GM12878 (cell line): ENCODE measurements around the gene KCNS3. TPM values are rescaled to one million over a fixed set of nuclear protein-coding genes. Genes with fewer than 3 reads are reported as not detected.

Experiments used
- ATAC-seq: fragments of 200-7000 bp; cut with Tn5 transposase; 3 replicates; pipeline ENCODE4 v1.9.1; 2020; ENCODE audit warnings: mild to moderate bottlenecking, moderate library complexity
- BruUV-seq: library from RNA; stranded (reverse); fragments of 400-500 nt; replicated peaks from 2 replicates; lab custom pipeline; 2021; lab: Mats Ljungman, UMichigan
- CTCF ChIA-PET: fragments of 300-600 bp; sonication (Branson Sonifier 250); formaldehyde crosslinking; extraction: SDS; loops from one replicate; lab custom pipeline; 2021; ENCODE audit warnings: inconsistent platforms; lab: Yijun Ruan, JAX
- POLR2A ChIA-PET: fragments of 350-600 bp; formaldehyde crosslinking; extraction: SDS; loops from one replicate; lab custom pipeline; 2021; ENCODE audit warnings: inconsistent platforms; lab: Charles Lee
- RAD21 ChIA-PET: fragments of 300-600 bp; sonication (Branson Sonifier 250); formaldehyde crosslinking; loops from one replicate; lab custom pipeline; 2023; ENCODE audit warnings: antibody characterized with exemption; ENCODE audit not compliant: unreplicated experiment; lab: Charles Lee
- SMC1A ChIA-PET: fragments of 300-600 bp; sonication (Branson Sonifier 250); formaldehyde crosslinking; loops from one replicate; lab custom pipeline; 2023; ENCODE audit not compliant: unreplicated experiment, uncharacterized antibody; lab: Charles Lee
- DNase-seq: peaks from one replicate; pipeline ENCODE4 v3.0.0-alpha.2; 2011; ENCODE audit warnings: low read depth, low spot score
- FAIRE-seq: peaks from 3 replicates; lab custom pipeline; 2011; peaks lifted over from hg19 to GRCh38; lab: Jason Lieb, UNC
- H2AFZ ChIP-seq: 2 replicates; pipeline ENCODE4 v1.6.0; 2011; ENCODE audit warnings: low read depth, low read length, control low read depth; ENCODE audit not compliant: control insufficient read depth
- H3K27ac ChIP-seq: 2 replicates; pipeline ENCODE4 v1.5.1; 2011; ENCODE audit warnings: control low read depth; ENCODE audit not compliant: control insufficient read depth, insufficient read depth
- H3K27me3 ChIP-seq, 2 experiments: replicated peaks in 1 of 2; 2 replicates each; pipeline versions ENCODE4 v1.6.0 to v1.6.1; 2011; ENCODE audit warnings: low read length in 1 of 2; ENCODE audit not compliant: control insufficient read depth in 2 of 2, insufficient read depth in 2 of 2
- H3K36me3 ChIP-seq, 2 experiments: 2 replicates each; pipeline ENCODE4 v1.5.1; 2011; ENCODE audit warnings: low read length in 1 of 2; ENCODE audit not compliant: control insufficient read depth in 2 of 2, insufficient read depth in 2 of 2
- H3K4me1 ChIP-seq: 2 replicates; pipeline ENCODE4 v1.6.1; 2011; ENCODE audit warnings: mild to moderate bottlenecking, low read length, moderate library complexity, mixed read lengths; ENCODE audit not compliant: control insufficient read depth, insufficient read depth
- H3K4me2 ChIP-seq: 2 replicates; pipeline ENCODE4 v1.6.0; 2011; ENCODE audit warnings: control low read depth; ENCODE audit not compliant: control insufficient read depth, insufficient read depth
- H3K4me3 ChIP-seq: fragments of 200-600 bp; sonication (generic); 2 replicates; pipeline ENCODE4 v1.5.1; 2016
- H3K79me2 ChIP-seq: 2 replicates; pipeline ENCODE4 v1.6.0; 2011; ENCODE audit warnings: low read length; ENCODE audit not compliant: control insufficient read depth, insufficient read depth
- H3K9ac ChIP-seq: 2 replicates; pipeline ENCODE4 v1.8.0; 2011; ENCODE audit warnings: low read length, control low read depth, mixed read lengths; ENCODE audit not compliant: control insufficient read depth, insufficient read depth
- H3K9me3 ChIP-seq: replicated peaks from 3 replicates; pipeline ENCODE4 v1.5.1; 2011; ENCODE audit warnings: mild to moderate bottlenecking, low read length; ENCODE audit not compliant: control insufficient read depth, insufficient read depth
- H4K20me1 ChIP-seq: 2 replicates; pipeline ENCODE4 v1.6.0; 2011; ENCODE audit not compliant: control insufficient read depth, insufficient read depth
- LARP7 ChIP-seq: fragments of 450-650 bp; IDR thresholded peaks from 2 replicates; pipeline ENCODE4 v1.6.1; 2017; ENCODE audit warnings: mild to moderate bottlenecking
- NR2F1 ChIP-seq: fragments of 450-650 bp; conservative IDR thresholded peaks from 2 replicates; pipeline ENCODE4 v1.6.1; 2017; ENCODE audit warnings: mild to moderate bottlenecking
- POLR2AphosphoS5 ChIP-seq: IDR thresholded peaks from 2 replicates; pipeline ENCODE4 v1.6.1; 2011; ENCODE audit warnings: mild to moderate bottlenecking, low read length, inconsistent platforms
- RELA ChIP-seq: fragments of 450-650 bp; IDR thresholded peaks from 2 replicates; pipeline ENCODE4 v1.8.0; 2014; ENCODE audit warnings: borderline replicate concordance; ENCODE audit not compliant: partially characterized antibody
- SREBF1 ChIP-seq: IDR thresholded peaks from 2 replicates; pipeline ENCODE4 v1.6.1; 2012; ENCODE audit warnings: mild to moderate bottlenecking, low read length
- SRF ChIP-seq, 2 experiments: IDR thresholded peaks; 2 replicates each; pipeline ENCODE4 v1.6.1; 2011; ENCODE audit warnings: low read depth in 2 of 2, low read length in 2 of 2, mild to moderate bottlenecking in 1 of 2, moderate library complexity in 1 of 2
- TARDBP ChIP-seq: IDR thresholded peaks from 2 replicates; pipeline ENCODE4 v1.6.1; 2016; ENCODE audit warnings: borderline replicate concordance
- TCF3 ChIP-seq: IDR thresholded peaks from 2 replicates; pipeline ENCODE4 v1.6.1; 2012; ENCODE audit warnings: low read depth, mild to moderate bottlenecking, low read length, borderline replicate concordance; ENCODE audit not compliant: insufficient read depth
- YBX1 ChIP-seq: fragments of 450-650 bp; IDR thresholded peaks from 2 replicates; pipeline ENCODE4 v1.6.1; 2016; ENCODE audit warnings: antibody characterized with exemption
- ZNF274 ChIP-seq: IDR thresholded peaks from one replicate; pipeline ENCODE4 v1.8.0; 2011; ENCODE audit not compliant: insufficient read length, insufficient read depth
- WGBS: methylation state at CpG from one replicate; pipeline ENCODE4 v1.1.6; 2016; ENCODE audit warnings: low lambda C conversion rate; ENCODE audit not compliant: insufficient replicate concordance, insufficient coverage; ENCODE audit errors: missing lambda C conversion rate; 5-methylcytosine and 5-hydroxymethylcytosine counted together
- in situ Hi-C: fragments of 300-500 bp; cut with MboI; formaldehyde crosslinking; loops from 9 replicates; pipeline ENCODE4 v1.14.3; 2018; ENCODE audit warnings: mixed read lengths
- intact Hi-C: fragments of 100-400 bp; cut with micrococcal nuclease; formaldehyde crosslinking; loops from one replicate; pipeline ENCODE4 v1.14.2; 2022; ENCODE audit not compliant: unreplicated experiment
- polyA plus RNA-seq, 11 experiments: library from polyadenylated mRNA; depleted of rRNA in 4 of 11; unstranded in 6 of 11; stranded (reverse) in 5 of 11; fragments of >200 nt; fragmentation: Nextera tagmentation in 4 of 11; fragmentation: Illumina TruSeq in 1 of 11; extraction: Ambion mirVana in 4 of 11; extraction: Trizol in 1 of 11; gene quantifications; 1 replicate in 1 of 11; 2 replicates in 10 of 11; pipeline versions ENCODE4 v1.2.1 to v1.2.3, GENCODE V29; 2011 to 2016; ENCODE audit warnings: inconsistent platforms in 2 of 11, missing spikeins in 2 of 11, low read depth in 1 of 11
- total RNA-seq, 4 experiments: library from RNA; depleted of rRNA in 3 of 4; stranded (reverse); fragments of >200 nt in 3 of 4; fragmentation: Illumina TruSeq in 1 of 4; extraction: Trizol in 1 of 4; gene quantifications; 2 replicates each; pipeline versions ENCODE4 v1.2.1 to v1.2.3, GENCODE V29; 2013 to 2021
- TF ChIP-seq, protein P1 (sequence below): fragments of 450-650 bp; IDR thresholded peaks from 2 replicates; pipeline ENCODE4 v1.6.1; 2018; ENCODE audit warnings: mild to moderate bottlenecking, low read depth, moderate library complexity; ENCODE audit not compliant: partially characterized antibody
- TF ChIP-seq, protein P2 (sequence below): fragments of 450-650 bp; formaldehyde crosslinking; IDR thresholded peaks from 2 replicates; pipeline ENCODE4 v1.4.0; 2020; ENCODE audit warnings: mild to moderate bottlenecking, moderate library complexity
- TF ChIP-seq, protein P3 (sequence below): IDR thresholded peaks from 2 replicates; pipeline ENCODE4 v1.6.1; 2012; ENCODE audit warnings: improper control_type of control experiment, low read depth, low read length; ENCODE audit not compliant: insufficient replicate concordance

The KCNS3 gene
- total and polyA plus RNA-seq, 10 of the 15 experiments (the other 5 are each of a cell fraction or from before 2014, with no cell fraction given) = not detected

DNA sequence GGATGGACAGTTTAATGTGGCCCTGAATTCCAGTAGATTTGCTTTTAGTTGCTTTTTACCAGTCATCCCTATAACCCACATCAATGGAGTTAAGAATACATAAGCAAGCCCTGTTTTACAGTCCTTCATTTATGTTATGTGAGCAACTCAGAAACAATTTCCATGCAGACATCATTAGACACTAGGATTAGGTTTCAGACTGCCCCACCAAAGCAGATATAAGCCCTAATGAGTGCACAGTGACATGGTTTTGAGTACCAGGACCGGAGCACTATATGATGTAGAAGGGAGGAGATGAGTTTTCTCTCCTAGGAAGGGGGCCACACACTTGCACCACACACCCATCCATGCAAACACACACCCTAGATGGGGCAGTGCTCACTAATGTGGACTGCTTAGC lies 15.5 kb downstream of the KCNS3 start:
- no peaks in the 10 kb centered on the region for H3K4me1 ChIP-seq
- H3K9me3 ChIP-seq = no peaks in the 10 kb centered on the region
- DNase-seq (no peak), ATAC-seq (no peak), FAIRE-seq (no peak)
- H3K36me3 ChIP-seq = no peaks in the 10 kb centered on the region
- no peaks in the 10 kb centered on the region for H3K79me2 ChIP-seq
- peaks cover 0 to 2% of the 10 kb centered on the region in 2 experiments; a peak in 1 of 4 replicates for H3K27me3 ChIP-seq
- ChIA-PET RAD21 (no interaction called here), CTCF (no interaction called here), POLR2A (no interaction called here), SMC1A (no interaction called here)
- intact Hi-C loops (no loop called here), in situ Hi-C loops (no loop called here)
- no peak overlapping the region for H3K9ac ChIP-seq
- no TSS peak for BruUV-seq
- H3K4me2 ChIP-seq = no peak overlapping the region
- WGBS = 0% methylated on average over 1 of the region's 1 CpG
- H3K4me3 ChIP-seq = no peak overlapping the region
- H2AFZ ChIP-seq = no peak overlapping the region
- H4K20me1 ChIP-seq = no peaks in the 10 kb centered on the region
- no peak overlapping the region for H3K27ac ChIP-seq
- TF ChIP-seq NR2F1 (no peak), TARDBP (no peak), LARP7 (no peak), RELA (no peak), YBX1 (no peak), SREBF1 (no peak), SRF (IDR thresholded peaks at IDR 0.05; ENCODE audit: low read depth in 2 of 2, low read length in 2 of 2) (no peak), TCF3 (no peak), ZNF274 (no peak), POLR2AphosphoS5 (no peak)
- TF ChIP-seq, protein P1, sequence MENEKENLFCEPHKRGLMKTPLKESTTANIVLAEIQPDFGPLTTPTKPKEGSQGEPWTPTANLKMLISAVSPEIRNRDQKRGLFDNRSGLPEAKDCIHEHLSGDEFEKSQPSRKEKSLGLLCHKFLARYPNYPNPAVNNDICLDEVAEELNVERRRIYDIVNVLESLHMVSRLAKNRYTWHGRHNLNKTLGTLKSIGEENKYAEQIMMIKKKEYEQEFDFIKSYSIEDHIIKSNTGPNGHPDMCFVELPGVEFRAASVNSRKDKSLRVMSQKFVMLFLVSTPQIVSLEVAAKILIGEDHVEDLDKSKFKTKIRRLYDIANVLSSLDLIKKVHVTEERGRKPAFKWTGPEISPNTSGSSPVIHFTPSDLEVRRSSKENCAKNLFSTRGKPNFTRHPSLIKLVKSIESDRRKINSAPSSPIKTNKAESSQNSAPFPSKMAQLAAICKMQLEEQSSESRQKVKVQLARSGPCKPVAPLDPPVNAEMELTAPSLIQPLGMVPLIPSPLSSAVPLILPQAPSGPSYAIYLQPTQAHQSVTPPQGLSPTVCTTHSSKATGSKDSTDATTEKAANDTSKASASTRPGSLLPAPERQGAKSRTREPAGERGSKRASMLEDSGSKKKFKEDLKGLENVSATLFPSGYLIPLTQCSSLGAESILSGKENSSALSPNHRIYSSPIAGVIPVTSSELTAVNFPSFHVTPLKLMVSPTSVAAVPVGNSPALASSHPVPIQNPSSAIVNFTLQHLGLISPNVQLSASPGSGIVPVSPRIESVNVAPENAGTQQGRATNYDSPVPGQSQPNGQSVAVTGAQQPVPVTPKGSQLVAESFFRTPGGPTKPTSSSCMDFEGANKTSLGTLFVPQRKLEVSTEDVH = no peak
- TF ChIP-seq, protein P2, sequence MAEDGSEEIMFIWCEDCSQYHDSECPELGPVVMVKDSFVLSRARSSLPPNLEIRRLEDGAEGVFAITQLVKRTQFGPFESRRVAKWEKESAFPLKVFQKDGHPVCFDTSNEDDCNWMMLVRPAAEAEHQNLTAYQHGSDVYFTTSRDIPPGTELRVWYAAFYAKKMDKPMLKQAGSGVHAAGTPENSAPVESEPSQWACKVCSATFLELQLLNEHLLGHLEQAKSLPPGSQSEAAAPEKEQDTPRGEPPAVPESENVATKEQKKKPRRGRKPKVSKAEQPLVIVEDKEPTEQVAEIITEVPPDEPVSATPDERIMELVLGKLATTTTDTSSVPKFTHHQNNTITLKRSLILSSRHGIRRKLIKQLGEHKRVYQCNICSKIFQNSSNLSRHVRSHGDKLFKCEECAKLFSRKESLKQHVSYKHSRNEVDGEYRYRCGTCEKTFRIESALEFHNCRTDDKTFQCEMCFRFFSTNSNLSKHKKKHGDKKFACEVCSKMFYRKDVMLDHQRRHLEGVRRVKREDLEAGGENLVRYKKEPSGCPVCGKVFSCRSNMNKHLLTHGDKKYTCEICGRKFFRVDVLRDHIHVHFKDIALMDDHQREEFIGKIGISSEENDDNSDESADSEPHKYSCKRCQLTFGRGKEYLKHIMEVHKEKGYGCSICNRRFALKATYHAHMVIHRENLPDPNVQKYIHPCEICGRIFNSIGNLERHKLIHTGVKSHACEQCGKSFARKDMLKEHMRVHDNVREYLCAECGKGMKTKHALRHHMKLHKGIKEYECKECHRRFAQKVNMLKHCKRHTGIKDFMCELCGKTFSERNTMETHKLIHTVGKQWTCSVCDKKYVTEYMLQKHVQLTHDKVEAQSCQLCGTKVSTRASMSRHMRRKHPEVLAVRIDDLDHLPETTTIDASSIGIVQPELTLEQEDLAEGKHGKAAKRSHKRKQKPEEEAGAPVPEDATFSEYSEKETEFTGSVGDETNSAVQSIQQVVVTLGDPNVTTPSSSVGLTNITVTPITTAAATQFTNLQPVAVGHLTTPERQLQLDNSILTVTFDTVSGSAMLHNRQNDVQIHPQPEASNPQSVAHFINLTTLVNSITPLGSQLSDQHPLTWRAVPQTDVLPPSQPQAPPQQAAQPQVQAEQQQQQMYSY (CRISPR knock-in tag) = no peak
- TF ChIP-seq, protein P3, sequence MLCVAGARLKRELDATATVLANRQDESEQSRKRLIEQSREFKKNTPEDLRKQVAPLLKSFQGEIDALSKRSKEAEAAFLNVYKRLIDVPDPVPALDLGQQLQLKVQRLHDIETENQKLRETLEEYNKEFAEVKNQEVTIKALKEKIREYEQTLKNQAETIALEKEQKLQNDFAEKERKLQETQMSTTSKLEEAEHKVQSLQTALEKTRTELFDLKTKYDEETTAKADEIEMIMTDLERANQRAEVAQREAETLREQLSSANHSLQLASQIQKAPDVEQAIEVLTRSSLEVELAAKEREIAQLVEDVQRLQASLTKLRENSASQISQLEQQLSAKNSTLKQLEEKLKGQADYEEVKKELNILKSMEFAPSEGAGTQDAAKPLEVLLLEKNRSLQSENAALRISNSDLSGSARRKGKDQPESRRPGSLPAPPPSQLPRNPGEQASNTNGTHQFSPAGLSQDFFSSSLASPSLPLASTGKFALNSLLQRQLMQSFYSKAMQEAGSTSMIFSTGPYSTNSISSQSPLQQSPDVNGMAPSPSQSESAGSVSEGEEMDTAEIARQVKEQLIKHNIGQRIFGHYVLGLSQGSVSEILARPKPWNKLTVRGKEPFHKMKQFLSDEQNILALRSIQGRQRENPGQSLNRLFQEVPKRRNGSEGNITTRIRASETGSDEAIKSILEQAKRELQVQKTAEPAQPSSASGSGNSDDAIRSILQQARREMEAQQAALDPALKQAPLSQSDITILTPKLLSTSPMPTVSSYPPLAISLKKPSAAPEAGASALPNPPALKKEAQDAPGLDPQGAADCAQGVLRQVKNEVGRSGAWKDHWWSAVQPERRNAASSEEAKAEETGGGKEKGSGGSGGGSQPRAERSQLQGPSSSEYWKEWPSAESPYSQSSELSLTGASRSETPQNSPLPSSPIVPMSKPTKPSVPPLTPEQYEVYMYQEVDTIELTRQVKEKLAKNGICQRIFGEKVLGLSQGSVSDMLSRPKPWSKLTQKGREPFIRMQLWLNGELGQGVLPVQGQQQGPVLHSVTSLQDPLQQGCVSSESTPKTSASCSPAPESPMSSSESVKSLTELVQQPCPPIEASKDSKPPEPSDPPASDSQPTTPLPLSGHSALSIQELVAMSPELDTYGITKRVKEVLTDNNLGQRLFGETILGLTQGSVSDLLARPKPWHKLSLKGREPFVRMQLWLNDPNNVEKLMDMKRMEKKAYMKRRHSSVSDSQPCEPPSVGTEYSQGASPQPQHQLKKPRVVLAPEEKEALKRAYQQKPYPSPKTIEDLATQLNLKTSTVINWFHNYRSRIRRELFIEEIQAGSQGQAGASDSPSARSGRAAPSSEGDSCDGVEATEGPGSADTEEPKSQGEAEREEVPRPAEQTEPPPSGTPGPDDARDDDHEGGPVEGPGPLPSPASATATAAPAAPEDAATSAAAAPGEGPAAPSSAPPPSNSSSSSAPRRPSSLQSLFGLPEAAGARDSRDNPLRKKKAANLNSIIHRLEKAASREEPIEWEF = no peak
